Endothelial cell (in vitro differentiated cells): ENCODE measurements around the gene EPHB1. TPM values are rescaled to one million over a fixed set of nuclear protein-coding genes. Genes with fewer than 3 reads are reported as not detected.

Experiments used
- DNase-seq: peaks from one replicate; pipeline ENCODE4 v3.0.0; 2021; ENCODE audit warnings: low spot score
- H3K27ac Mint-ChIP-seq: one replicate; pipeline ENCODE4 v1.8.0; 2021; ENCODE audit warnings: mixed read lengths, inconsistent platforms; ENCODE audit not compliant: unreplicated experiment
- H3K27me3 Mint-ChIP-seq: one replicate; pipeline ENCODE4 v1.8.0; 2021; ENCODE audit warnings: mild to moderate bottlenecking, moderate library complexity, mixed read lengths, inconsistent platforms; ENCODE audit not compliant: unreplicated experiment
- H3K36me3 Mint-ChIP-seq: one replicate; pipeline ENCODE4 v1.8.0; 2021; ENCODE audit warnings: mild to moderate bottlenecking, low read depth, mixed read lengths, inconsistent platforms; ENCODE audit not compliant: unreplicated experiment
- H3K4me1 Mint-ChIP-seq: one replicate; pipeline ENCODE4 v1.8.0; 2021; ENCODE audit warnings: mild to moderate bottlenecking, mixed read lengths, inconsistent platforms; ENCODE audit not compliant: unreplicated experiment
- H3K4me3 Mint-ChIP-seq: one replicate; pipeline ENCODE4 v1.8.0; 2021; ENCODE audit warnings: mild to moderate bottlenecking, mixed read lengths, inconsistent platforms; ENCODE audit not compliant: unreplicated experiment
- H3K9me3 Mint-ChIP-seq: one replicate; pipeline ENCODE4 v1.8.0; 2021; ENCODE audit warnings: mixed read lengths, inconsistent platforms; ENCODE audit not compliant: unreplicated experiment
- total RNA-seq: library from RNA; stranded (reverse); fragmentation: NEBNext Ultra II Directional; extraction: Animal tissue kit (Norgen Biotek cat#: 25700); gene quantifications from one replicate; pipeline ENCODE4 v1.2.1, GENCODE V29; 2021; ENCODE audit not compliant: unreplicated experiment
- TF ChIP-seq, protein P1 (sequence below): fragments of 200-600 bp; sonication (generic); IDR thresholded peaks from one replicate; pipeline ENCODE4 v1.5.0; 2021; ENCODE audit warnings: antibody characterized with exemption; ENCODE audit not compliant: unreplicated experiment

EPHB1 gene
- total RNA-seq, 1 donor from 2014 or later, result 5.7 TPM

DNA sequence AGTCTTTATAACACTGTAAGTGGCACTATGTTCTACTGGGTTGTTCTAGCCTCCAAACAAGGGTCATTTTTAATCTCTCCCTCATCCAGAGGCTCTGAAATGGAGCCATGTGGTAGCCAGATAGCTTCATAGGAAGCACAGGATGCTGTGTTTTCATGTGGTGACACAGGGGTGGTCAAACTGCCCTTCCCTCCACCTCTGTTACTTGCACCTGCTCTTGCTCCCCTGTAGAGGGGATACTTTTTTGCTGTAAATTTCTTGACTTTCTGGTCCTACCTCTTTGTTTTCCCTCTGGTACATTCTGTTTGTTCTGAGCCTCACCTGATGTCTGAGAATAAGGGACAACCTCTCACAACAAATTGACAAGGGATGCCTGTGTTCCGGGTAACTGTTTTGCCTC is 76.8 kb downstream of the EPHB1 start:
- TF ChIP-seq, protein P1, sequence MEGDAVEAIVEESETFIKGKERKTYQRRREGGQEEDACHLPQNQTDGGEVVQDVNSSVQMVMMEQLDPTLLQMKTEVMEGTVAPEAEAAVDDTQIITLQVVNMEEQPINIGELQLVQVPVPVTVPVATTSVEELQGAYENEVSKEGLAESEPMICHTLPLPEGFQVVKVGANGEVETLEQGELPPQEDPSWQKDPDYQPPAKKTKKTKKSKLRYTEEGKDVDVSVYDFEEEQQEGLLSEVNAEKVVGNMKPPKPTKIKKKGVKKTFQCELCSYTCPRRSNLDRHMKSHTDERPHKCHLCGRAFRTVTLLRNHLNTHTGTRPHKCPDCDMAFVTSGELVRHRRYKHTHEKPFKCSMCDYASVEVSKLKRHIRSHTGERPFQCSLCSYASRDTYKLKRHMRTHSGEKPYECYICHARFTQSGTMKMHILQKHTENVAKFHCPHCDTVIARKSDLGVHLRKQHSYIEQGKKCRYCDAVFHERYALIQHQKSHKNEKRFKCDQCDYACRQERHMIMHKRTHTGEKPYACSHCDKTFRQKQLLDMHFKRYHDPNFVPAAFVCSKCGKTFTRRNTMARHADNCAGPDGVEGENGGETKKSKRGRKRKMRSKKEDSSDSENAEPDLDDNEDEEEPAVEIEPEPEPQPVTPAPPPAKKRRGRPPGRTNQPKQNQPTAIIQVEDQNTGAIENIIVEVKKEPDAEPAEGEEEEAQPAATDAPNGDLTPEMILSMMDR, result no peak
- Mint-ChIP-seq H3K36me3 (no peaks in the 10 kb centered on the region), H3K4me1 (peaks cover 6% of the 10 kb centered on the region), H3K4me3 (no peak overlapping the region), H3K9me3 (no peaks in the 10 kb centered on the region), H3K27me3 (peaks cover 2% of the 10 kb centered on the region), H3K27ac (no peak overlapping the region)
- DNase-seq, result no peak

DNA sequence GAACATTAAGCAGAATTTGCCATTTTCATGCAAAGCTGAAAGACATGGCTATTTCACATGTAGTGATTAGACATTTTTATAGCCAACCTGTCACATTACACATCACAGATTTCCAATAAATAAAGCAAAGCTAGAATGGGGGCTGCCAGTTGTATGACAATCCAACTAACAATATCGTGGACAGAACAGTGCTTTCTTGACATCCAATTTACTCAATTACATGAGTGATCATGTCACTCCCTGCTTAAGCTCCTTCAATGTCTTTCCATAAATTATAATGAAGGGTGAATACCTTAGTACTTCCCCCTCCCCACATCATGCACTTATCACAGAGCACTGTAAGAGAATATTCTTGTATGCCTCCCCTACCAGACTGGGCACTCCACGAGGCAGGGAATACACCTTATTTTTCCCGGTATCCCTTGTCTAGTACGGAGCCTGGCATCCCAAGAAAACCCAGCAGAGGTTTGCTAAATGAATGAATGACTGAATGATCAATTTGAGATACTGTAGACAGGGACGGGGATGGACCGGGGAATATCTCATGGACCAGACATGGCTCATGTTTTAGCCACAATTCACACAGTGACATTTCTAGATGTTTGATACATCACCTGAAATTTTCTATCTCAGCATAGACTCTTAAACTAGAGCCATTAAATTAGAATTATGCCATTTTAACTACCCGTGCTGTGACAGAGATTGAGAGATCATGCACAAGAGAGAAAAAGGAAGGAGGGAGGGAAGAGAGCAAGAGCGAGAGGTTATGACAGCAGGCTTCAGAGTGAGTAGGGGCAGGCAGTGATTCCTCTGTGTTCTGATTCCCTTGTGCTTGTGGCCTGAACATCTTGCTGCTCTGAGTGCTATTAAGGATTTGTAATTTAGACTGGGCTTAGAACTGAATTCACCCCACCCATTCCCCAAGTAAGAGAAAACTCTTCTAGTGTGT is 77.7 kb downstream of the EPHB1 start:
- peaks cover 6% of the 10 kb centered on the region for H3K4me1 Mint-ChIP-seq
- H3K27me3 Mint-ChIP-seq, result peaks cover 2% of the 10 kb centered on the region
- DNase-seq, result no peak
- TF ChIP-seq, protein P1, result no peak
- no peak overlapping the region for H3K4me3 Mint-ChIP-seq
- H3K36me3 Mint-ChIP-seq, result no peaks in the 10 kb centered on the region
- no peaks in the 10 kb centered on the region for H3K9me3 Mint-ChIP-seq
- H3K27ac Mint-ChIP-seq, result no peak overlapping the region

DNA sequence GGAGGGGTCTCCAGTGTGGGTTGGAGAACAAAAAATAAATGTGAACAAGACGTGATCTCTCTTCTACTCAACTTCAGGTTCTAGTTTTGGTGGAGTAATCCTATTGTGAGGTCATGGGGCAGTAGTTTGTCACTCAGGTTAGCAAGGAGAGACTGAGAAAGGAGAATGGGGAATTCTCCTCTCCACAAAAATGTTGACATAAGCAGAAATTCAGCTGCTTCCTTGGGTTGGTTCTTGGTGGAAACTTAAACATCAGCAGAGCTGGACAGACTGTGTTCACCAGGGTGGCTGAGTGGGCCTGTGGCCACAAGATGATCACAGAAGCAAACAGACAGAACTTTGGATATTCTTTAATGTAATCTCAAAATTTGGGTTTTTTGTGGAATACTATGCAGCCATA is 78.7 kb downstream of the EPHB1 start:
- no peak overlapping the region for H3K27ac Mint-ChIP-seq
- no peaks in the 10 kb centered on the region for H3K36me3 Mint-ChIP-seq
- TF ChIP-seq, protein P1, result no peak
- H3K27me3 Mint-ChIP-seq, result peaks cover 2% of the 10 kb centered on the region
- H3K4me1 Mint-ChIP-seq, result peaks cover 6% of the 10 kb centered on the region
- no peaks in the 10 kb centered on the region for H3K9me3 Mint-ChIP-seq
- no peak for DNase-seq
- H3K4me3 Mint-ChIP-seq, result no peak overlapping the region

DNA sequence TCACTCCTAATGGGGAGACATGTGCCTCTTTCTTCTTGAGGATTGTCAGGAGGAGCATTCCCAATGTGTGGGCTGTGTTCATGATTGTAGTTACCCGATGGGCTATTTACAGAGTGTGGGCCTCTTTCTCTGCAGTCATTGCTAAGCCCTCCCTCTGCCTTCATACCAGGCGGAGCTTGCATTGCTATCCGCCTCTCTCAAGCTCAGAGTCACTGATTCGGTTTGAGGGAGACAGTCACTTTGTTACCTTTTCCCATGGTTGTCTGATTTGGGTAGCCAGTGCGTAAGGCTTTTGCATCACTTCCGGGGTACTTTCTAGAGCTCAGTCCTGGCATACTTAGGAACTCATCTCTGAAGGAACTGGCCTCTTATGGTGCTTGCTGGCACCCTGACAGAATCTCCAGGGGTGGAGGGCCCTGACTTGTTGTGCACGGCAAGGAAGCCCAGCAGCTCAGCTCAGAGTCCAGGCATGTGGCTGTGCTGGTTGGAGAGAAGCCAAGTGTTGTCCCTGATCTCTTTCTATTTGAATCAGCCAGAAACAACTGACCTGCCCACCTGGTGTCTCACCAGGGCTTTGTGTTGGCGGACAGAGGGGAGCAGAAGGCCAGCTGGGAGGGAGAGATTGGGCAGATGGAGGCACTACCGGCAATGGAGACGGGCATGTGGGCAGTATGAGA is 79.8 kb downstream of the EPHB1 start:
- no peak overlapping the region for H3K4me3 Mint-ChIP-seq
- no peak for DNase-seq
- no peaks in the 10 kb centered on the region for H3K36me3 Mint-ChIP-seq
- TF ChIP-seq, protein P1, result no peak
- H3K4me1 Mint-ChIP-seq, result peaks cover 5% of the 10 kb centered on the region
- H3K9me3 Mint-ChIP-seq, result no peaks in the 10 kb centered on the region
- H3K27me3 Mint-ChIP-seq, result peaks cover 2% of the 10 kb centered on the region
- H3K27ac Mint-ChIP-seq, result no peak overlapping the region

DNA sequence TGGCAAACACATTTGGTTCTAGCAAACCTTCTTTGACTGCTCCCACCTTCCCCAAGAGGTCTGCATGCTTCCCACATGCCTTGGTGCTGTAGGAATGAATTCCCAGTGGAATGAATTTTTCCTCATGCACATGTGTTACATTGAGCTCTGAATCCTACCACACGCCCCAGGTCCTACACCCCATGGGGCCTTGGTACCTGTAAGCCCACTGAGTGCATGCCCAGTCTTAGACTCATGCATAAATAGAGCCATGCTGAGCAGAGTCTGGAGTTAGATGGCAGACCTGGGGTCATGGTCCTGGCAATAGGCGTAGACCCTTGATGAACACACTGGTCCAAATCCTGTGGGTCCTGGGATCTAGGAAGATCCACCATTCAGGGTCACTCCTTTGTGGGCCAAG is 81.8 kb downstream of the EPHB1 start:
- H3K27ac Mint-ChIP-seq, result no peak overlapping the region
- H3K27me3 Mint-ChIP-seq, result peaks cover 2% of the 10 kb centered on the region
- H3K4me1 Mint-ChIP-seq, result no peaks in the 10 kb centered on the region
- H3K4me3 Mint-ChIP-seq, result no peak overlapping the region
- TF ChIP-seq, protein P1, result no peak
- DNase-seq, result no peak
- no peaks in the 10 kb centered on the region for H3K36me3 Mint-ChIP-seq
- no peaks in the 10 kb centered on the region for H3K9me3 Mint-ChIP-seq
